Endodermal cell (in vitro differentiated cells): Measurements from ENCODE around the gene TBC1D8. TPM values are rescaled to one million over a fixed set of nuclear protein-coding genes. Genes with fewer than 3 reads are reported as not detected.

ENCODE experiments used
- DNase-seq: peaks from one replicate; pipeline ENCODE4 v3.0.0-alpha.2; 2017
- H3K27ac ChIP-seq: 2 replicates; pipeline ENCODE4 v1.5.1; 2013; ENCODE audit warnings: mild to moderate bottlenecking, low read depth, low read length, moderate library complexity
- H3K27me3 ChIP-seq: 2 replicates; pipeline ENCODE4 v1.6.1; 2013; ENCODE audit warnings: mild to moderate bottlenecking, low read length, moderate library complexity; ENCODE audit not compliant: insufficient read depth, control insufficient read depth, poor library complexity, severe bottlenecking
- H3K36me3 ChIP-seq: 2 replicates; pipeline ENCODE4 v1.7.0; 2013; ENCODE audit warnings: mild to moderate bottlenecking, low read length, moderate library complexity; ENCODE audit not compliant: control insufficient read depth, insufficient read depth
- H3K4me1 ChIP-seq: one replicate; pipeline ENCODE4 v1.7.0; 2013; ENCODE audit warnings: low read length; ENCODE audit not compliant: control insufficient read depth, insufficient read depth
- H3K4me3 ChIP-seq: 2 replicates; pipeline ENCODE4 v1.5.1; 2013; ENCODE audit warnings: mild to moderate bottlenecking, low read length, moderate library complexity
- H3K9ac ChIP-seq: 2 replicates; pipeline ENCODE4 v1.6.1; 2013; ENCODE audit warnings: mild to moderate bottlenecking, low read length, moderate library complexity; ENCODE audit not compliant: poor library complexity, severe bottlenecking; ENCODE audit errors: extremely low read depth
- H3K9me3 ChIP-seq: 2 replicates; pipeline ENCODE4 v1.6.1; 2013; ENCODE audit warnings: mild to moderate bottlenecking, low read length, moderate library complexity; ENCODE audit not compliant: control insufficient read depth
- H3K27ac Mint-ChIP-seq: 2 replicates; pipeline ENCODE4 v1.8.0; 2020; ENCODE audit warnings: mixed read lengths
- H3K27me3 Mint-ChIP-seq: 2 replicates; pipeline ENCODE4 v1.8.0; 2021; ENCODE audit warnings: mild to moderate bottlenecking, mixed read lengths; ENCODE audit not compliant: insufficient read depth
- H3K36me3 Mint-ChIP-seq: 2 replicates; pipeline ENCODE4 v1.8.0; 2020; ENCODE audit warnings: low read depth, mixed read lengths
- H3K4me1 Mint-ChIP-seq: 2 replicates; pipeline ENCODE4 v1.8.0; 2020; ENCODE audit warnings: mixed read lengths
- H3K4me3 Mint-ChIP-seq: 2 replicates; pipeline ENCODE4 v1.8.0; 2020; ENCODE audit warnings: mild to moderate bottlenecking, moderate library complexity, mixed read lengths
- H3K9me3 Mint-ChIP-seq: 2 replicates; pipeline ENCODE4 v1.8.0; 2020; ENCODE audit warnings: mild to moderate bottlenecking, mixed read lengths
- WGBS, 2 experiments: methylation state at CpG; one replicate each; pipeline versions ENCODE4 v1.1.5 to v1.1.7; 2013; ENCODE audit warnings: missing lambda C conversion rate in 2 of 2, mixed read lengths in 1 of 2; ENCODE audit not compliant: insufficient coverage in 1 of 2, insufficient read length in 1 of 2; 5-methylcytosine and 5-hydroxymethylcytosine counted together
- total RNA-seq, 2 donors: library from RNA; stranded (reverse); fragmentation: NEBNext Ultra II Directional in 1 of 2; extraction: Animal tissue kit (Norgen Biotek cat#: 25700) in 1 of 2; gene quantifications; 2 replicates in 1 of 2; 3 replicates in 1 of 2; pipeline ENCODE4 v1.2.1, GENCODE V29; 2021
- TF ChIP-seq, protein P1 (sequence below): fragments of 200-600 bp; sonication (generic); conservative IDR thresholded peaks from 2 replicates; pipeline ENCODE4 v1.5.0; 2021; ENCODE audit warnings: antibody characterized with exemption, mild to moderate bottlenecking

TBC1D8 gene
- total RNA-seq, 2 donors from 2014 or later, result 14.4 to 14.5 TPM

DNA sequence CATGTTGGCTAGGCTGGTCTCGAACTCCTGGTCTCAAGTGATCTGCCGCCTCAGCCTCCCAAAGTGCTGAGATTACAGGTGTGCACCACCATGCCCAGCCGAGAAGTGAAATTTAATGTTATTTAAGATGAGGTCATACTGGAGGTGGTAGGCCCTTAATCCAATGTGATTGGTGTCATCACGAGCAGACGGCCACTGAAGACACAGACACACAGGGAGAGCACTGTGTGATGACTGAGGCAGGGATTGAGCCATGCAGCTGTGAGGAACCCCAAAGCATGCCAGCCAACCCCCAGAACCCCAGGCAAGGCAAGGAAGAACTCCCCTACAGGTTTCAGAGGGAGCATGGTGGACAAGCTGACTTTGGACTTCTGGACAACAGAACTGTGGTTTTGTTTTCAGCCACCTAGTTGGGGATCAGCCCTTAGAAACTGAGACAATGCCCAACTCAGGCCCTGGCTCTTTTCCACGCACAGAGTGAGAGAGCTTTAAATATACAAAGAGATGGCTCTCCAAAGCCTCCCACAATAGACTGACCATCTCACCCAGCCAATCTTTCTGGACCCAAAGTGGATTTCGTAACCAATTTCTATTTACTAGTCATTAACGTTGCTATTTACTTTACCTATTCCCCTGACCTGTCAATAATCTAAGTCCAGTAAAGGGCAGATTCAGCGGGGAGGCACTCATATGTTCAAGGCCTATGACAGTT is 34.2 kb downstream of the TBC1D8 start:
- 91 to 98% methylated on average over 6 to 9 of the region's 9 CpGs for WGBS, 2 experiments
- Histone ChIP-seq H3K4me1 (no peaks in the 10 kb centered on the region), H3K4me3 (no peak overlapping the region), H3K9ac (no peak overlapping the region), H3K27me3 (no peaks in the 10 kb centered on the region), H3K36me3 (no peaks in the 10 kb centered on the region), H3K9me3 (no peaks in the 10 kb centered on the region), H3K27ac (no peak overlapping the region)
- H3K9me3 Mint-ChIP-seq, result no peaks in the 10 kb centered on the region
- no peaks in the 10 kb centered on the region for H3K27me3 Mint-ChIP-seq
- no peaks in the 10 kb centered on the region for H3K36me3 Mint-ChIP-seq
- no peak for DNase-seq
- no peak overlapping the region for H3K27ac Mint-ChIP-seq
- TF ChIP-seq, protein P1, sequence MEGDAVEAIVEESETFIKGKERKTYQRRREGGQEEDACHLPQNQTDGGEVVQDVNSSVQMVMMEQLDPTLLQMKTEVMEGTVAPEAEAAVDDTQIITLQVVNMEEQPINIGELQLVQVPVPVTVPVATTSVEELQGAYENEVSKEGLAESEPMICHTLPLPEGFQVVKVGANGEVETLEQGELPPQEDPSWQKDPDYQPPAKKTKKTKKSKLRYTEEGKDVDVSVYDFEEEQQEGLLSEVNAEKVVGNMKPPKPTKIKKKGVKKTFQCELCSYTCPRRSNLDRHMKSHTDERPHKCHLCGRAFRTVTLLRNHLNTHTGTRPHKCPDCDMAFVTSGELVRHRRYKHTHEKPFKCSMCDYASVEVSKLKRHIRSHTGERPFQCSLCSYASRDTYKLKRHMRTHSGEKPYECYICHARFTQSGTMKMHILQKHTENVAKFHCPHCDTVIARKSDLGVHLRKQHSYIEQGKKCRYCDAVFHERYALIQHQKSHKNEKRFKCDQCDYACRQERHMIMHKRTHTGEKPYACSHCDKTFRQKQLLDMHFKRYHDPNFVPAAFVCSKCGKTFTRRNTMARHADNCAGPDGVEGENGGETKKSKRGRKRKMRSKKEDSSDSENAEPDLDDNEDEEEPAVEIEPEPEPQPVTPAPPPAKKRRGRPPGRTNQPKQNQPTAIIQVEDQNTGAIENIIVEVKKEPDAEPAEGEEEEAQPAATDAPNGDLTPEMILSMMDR, result no peak
- H3K4me3 Mint-ChIP-seq, result no peak overlapping the region
- peaks cover 25% of the 10 kb centered on the region for H3K4me1 Mint-ChIP-seq

GRCh38 chr2:101116348-101116747 is 34.8 kb downstream of the TBC1D8 start:
- no peak overlapping the region for H3K9ac ChIP-seq
- Mint-ChIP-seq H3K4me1 (peaks cover 27% of the 10 kb centered on the region), H3K27me3 (no peaks in the 10 kb centered on the region), H3K27ac (no peak overlapping the region), H3K36me3 (no peaks in the 10 kb centered on the region), H3K9me3 (no peaks in the 10 kb centered on the region), H3K4me3 (no peak overlapping the region)
- H3K4me3 ChIP-seq, result no peak overlapping the region
- H3K4me1 ChIP-seq, result no peaks in the 10 kb centered on the region
- no peak overlapping the region for H3K27ac ChIP-seq
- WGBS, 2 experiments, result 71% methylated on average over 4 of the region's 4 CpGs; no CpG with 5 or more reads in 1 of the 2 experiments
- no peaks in the 10 kb centered on the region for H3K27me3 ChIP-seq
- H3K9me3 ChIP-seq, result no peaks in the 10 kb centered on the region
- TF ChIP-seq, protein P1, result no peak
- H3K36me3 ChIP-seq, result no peaks in the 10 kb centered on the region
- no peak for DNase-seq

DNA sequence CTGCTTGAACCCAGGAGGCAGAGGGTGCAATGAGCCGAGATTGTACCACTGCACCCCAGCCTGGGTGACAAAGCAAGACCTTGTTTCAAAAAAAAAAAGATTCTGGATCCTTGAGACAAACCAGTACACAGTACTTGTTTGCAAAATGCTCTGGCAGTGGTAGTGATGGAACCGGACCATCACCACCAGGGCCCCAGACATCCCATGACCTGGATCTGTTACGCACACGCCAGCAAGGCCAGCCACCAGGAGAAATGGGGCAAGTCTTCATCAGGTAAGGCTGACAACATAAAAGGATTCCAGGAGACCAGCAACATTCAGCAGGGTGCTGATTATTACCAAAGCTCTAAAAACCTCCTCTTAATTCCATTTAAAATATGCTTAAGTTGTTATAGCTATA is 35.5 kb downstream of the TBC1D8 start:
- Histone ChIP-seq H3K9ac (no peak overlapping the region), H3K4me1 (no peaks in the 10 kb centered on the region), H3K36me3 (no peaks in the 10 kb centered on the region), H3K27ac (no peak overlapping the region), H3K9me3 (no peaks in the 10 kb centered on the region), H3K4me3 (no peak overlapping the region), H3K27me3 (no peaks in the 10 kb centered on the region)
- TF ChIP-seq, protein P1, result no peak
- H3K9me3 Mint-ChIP-seq, result no peaks in the 10 kb centered on the region
- WGBS, 2 experiments, result 91 to 92% methylated on average over 4 of the region's 4 CpGs
- no peak overlapping the region for H3K4me3 Mint-ChIP-seq
- no peak for DNase-seq
- H3K36me3 Mint-ChIP-seq, result no peaks in the 10 kb centered on the region
- no peaks in the 10 kb centered on the region for H3K27me3 Mint-ChIP-seq
- H3K27ac Mint-ChIP-seq, result no peak overlapping the region
- H3K4me1 Mint-ChIP-seq, result peaks cover 27% of the 10 kb centered on the region
